Uterus (tissue), 4 donors: ENCODE data around the gene TPI1. TPM values are rescaled to one million over a fixed set of nuclear protein-coding genes. Genes with fewer than 3 reads are reported as not detected.
A peak's percentile ranks its signal among the peaks of the same experiment; 100 is the strongest.

Experiments used
- DNase-seq, 2 donors: peaks; one replicate each; pipeline ENCODE4 v3.0.0-alpha.2; 2019 to 2020
- H3K27ac ChIP-seq, 2 donors: fragments of 200-600 bp; sonication (generic); 1 replicate in 1 of 2; 2 replicates in 1 of 2; pipeline ENCODE4 v1.5.1; 2016 to 2018
- H3K27me3 ChIP-seq, 2 donors: fragments of 200-600 bp; sonication (generic); one replicate each; pipeline ENCODE4 v1.5.1; 2018 to 2019; ENCODE audit warnings: control low read depth in 1 of 2
- H3K36me3 ChIP-seq, 2 donors: fragments of 200-600 bp; sonication (generic); one replicate each; pipeline ENCODE4 v1.5.1; 2019; ENCODE audit warnings: control low read depth in 1 of 2
- H3K4me1 ChIP-seq, 2 donors: fragments of 200-600 bp; sonication (generic); one replicate each; pipeline ENCODE4 v1.5.1; 2018 to 2019; ENCODE audit warnings: control low read depth in 1 of 2
- H3K4me3 ChIP-seq, 2 donors: fragments of 200-600 bp; sonication (generic); 1 replicate in 1 of 2; 2 replicates in 1 of 2; pipeline ENCODE4 v1.5.1; 2018 to 2019; ENCODE audit warnings: mild to moderate bottlenecking in 1 of 2
- H3K9me3 ChIP-seq, 2 donors: fragments of 200-600 bp; sonication (generic); one replicate each; pipeline ENCODE4 v1.5.1; 2019; ENCODE audit warnings: control low read depth in 1 of 2
- POLR2A ChIP-seq, 2 donors: fragments of 450-650 bp; IDR thresholded peaks; one replicate each; pipeline ENCODE4 v1.6.1; 2016; ENCODE audit warnings: antibody characterized with exemption in 2 of 2, mild to moderate bottlenecking in 1 of 2, moderate library complexity in 1 of 2
- intact Hi-C: fragments of 100-400 bp; cut with DNase I; formaldehyde crosslinking; loops from one replicate; pipeline ENCODE4 v1.15.1; 2023; ENCODE audit warnings: low total_unique reads
- total RNA-seq, 4 donors: library from RNA; depleted of rRNA in 3 of 4; stranded (reverse); fragments of >200 nt in 3 of 4; gene quantifications; one replicate each; pipeline versions ENCODE4 v1.1.0 to v1.2.4, GENCODE V29; 2014 to 2023
- TF ChIP-seq, protein P1 (sequence below), 4 experiments: fragments of 200-600 bp in 2 of 4; fragments of 450-650 bp in 2 of 4; sonication (generic) in 2 of 4; IDR thresholded peaks; one replicate each; pipeline ENCODE4 v1.5.1; 2016 to 2019; ENCODE audit warnings: antibody characterized with exemption in 4 of 4, mild to moderate bottlenecking in 2 of 4, moderate library complexity in 1 of 4
- donor health status: DM: yes; HTN: yes; CAD: no.

TPI1 gene
- total RNA-seq, 4 donors from 2014 or later: 159 to 307 (median 240) TPM

DNA sequence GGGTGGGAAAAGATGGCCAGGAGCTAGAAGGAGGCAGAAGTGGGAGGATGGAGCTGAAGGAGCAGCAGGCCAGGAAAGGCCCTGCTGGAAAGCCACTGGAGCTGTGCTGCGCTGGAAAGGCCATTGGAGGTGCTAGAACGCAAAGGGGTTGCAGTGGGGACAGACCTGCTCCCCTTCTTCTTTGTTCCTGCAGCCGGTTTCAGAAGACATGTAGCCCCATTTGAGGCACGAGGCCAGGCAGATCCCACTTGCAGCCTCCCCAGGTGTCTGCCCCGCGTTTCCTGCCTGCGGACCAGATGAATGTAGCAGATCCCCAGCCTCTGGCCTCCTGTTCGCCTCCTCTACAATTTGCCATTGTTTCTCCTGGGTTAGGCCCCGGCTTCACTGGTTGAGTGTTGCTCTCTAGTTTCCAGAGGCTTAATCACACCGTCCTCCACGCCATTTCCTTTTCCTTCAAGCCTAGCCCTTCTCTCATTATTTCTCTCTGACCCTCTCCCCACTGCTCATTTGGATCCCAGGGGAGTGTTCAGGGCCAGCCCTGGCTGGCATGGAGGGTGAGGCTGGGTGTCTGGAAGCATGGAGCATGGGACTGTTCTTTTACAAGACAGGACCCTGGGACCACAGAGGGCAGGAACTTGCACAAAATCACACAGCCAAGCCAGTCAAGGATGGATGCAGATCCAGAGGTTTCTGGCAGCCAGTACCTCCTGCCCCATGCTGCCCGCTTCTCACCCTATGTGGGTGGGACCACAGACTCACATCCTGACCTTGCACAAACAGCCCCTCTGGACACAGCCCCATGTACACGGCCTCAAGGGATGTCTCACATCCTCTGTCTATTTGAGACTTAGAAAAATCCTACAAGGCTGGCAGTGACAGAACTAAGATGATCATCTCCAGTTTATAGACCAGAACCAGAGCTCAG is 48.0 kb upstream of the TPI1 start:
- intact Hi-C loops: loop anchor here (10.0 kb wide), 1 partner anchor 65 kb away; the partner anchor contains the start of gene MLF2
- TF ChIP-seq, protein P1, sequence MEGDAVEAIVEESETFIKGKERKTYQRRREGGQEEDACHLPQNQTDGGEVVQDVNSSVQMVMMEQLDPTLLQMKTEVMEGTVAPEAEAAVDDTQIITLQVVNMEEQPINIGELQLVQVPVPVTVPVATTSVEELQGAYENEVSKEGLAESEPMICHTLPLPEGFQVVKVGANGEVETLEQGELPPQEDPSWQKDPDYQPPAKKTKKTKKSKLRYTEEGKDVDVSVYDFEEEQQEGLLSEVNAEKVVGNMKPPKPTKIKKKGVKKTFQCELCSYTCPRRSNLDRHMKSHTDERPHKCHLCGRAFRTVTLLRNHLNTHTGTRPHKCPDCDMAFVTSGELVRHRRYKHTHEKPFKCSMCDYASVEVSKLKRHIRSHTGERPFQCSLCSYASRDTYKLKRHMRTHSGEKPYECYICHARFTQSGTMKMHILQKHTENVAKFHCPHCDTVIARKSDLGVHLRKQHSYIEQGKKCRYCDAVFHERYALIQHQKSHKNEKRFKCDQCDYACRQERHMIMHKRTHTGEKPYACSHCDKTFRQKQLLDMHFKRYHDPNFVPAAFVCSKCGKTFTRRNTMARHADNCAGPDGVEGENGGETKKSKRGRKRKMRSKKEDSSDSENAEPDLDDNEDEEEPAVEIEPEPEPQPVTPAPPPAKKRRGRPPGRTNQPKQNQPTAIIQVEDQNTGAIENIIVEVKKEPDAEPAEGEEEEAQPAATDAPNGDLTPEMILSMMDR (IDR thresholded peaks at IDR 0.05): no peak
- no peak for TF ChIP-seq POLR2A (IDR thresholded peaks at IDR 0.05)
- H3K4me1 ChIP-seq: no peaks in the 10 kb centered on the region
- H3K27me3 ChIP-seq: peaks cover 0 to 4% of the 10 kb centered on the region in 2 donors
- no peak overlapping the region for H3K27ac ChIP-seq
- no peaks in the 10 kb centered on the region for H3K36me3 ChIP-seq
- no peak for DNase-seq
- H3K9me3 ChIP-seq: no peaks in the 10 kb centered on the region
- H3K4me3 ChIP-seq: no peak overlapping the region

DNA sequence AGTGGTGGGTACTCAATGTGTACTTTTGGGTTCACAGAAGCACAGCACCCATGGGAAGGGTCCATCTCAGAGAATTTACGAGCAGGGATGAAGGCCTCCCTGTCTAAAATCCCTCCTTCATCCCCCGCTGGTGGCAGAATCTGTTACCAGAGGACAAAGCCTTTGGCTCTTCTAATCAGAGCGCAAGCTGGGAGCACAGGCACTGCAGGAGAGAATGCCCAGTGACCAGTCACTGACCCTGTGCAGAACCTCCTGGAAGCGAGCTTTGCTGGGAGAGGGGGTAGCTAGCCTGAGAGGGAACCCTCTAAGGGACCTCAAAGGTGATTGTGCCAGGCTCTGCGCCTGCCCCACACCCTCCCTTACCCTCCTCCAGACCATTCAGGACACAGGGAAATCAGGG is 47.2 kb upstream of the TPI1 start:
- no peak for TF ChIP-seq POLR2A (IDR thresholded peaks at IDR 0.05)
- TF ChIP-seq, protein P1 (IDR thresholded peaks at IDR 0.05): no peak
- intact Hi-C loops: loop anchor here (10.0 kb wide), 1 partner anchor 65 kb away; the partner anchor contains the start of gene MLF2
- Histone ChIP-seq H3K9me3 (no peaks in the 10 kb centered on the region), H3K4me3 (no peak overlapping the region), H3K27me3 (peaks cover 0 to 4% of the 10 kb centered on the region in 2 donors), H3K4me1 (no peaks in the 10 kb centered on the region), H3K27ac (no peak overlapping the region), H3K36me3 (no peaks in the 10 kb centered on the region)
- DNase-seq: no peak

DNA sequence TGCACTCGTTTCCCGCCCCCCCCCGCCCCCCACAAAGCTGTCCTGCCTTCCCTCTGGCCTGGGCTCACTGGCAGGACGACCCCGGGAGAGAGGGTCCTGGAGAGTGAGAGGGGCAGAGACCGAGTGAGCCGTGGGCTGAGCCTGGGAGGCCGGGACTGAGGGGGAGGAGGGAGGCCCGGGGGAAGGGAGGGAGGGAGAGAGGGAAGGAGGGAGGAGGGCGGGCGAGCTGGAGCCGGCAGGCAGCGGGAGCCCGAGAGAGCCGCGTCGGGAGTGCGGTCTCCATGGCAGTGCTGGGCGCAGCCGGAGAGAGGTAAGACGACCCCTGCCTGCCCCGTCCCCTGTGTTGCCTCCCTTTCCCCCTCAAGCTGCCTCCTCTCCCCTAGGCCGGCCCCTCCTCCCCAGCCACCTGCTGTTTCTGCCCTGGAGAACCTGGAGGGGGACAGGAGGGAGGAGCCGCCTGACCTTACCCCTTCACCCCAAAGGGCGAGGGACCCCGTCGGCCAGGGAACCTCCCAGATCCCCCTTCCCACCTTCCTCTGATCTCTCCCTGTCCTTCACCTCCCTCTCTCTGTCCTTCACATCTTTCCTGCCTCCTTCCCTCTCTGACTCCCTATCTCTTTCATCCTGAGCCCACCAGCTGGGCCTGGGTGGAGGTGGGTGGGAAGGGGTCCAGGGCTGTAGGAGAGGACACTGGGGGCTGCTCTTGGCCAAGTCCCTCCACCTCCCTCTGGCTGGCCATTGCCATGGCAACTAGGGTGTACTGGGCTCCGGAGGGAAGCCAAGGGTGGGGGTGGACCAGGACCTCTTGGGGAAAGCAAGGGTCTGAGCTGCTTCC is 45.5 kb upstream of the TPI1 start, which contains the start of gene GPR162:
GPR162 (plus strand) TSS at position 231 of the 835 bp plus-strand sequence. CDS start 2,078 bp downstream, outside the sequence.
- Histone ChIP-seq H3K4me1 (peaks cover 0 to under 1% of the 10 kb centered on the region in 2 donors), H3K9me3 (no peaks in the 10 kb centered on the region), H3K4me3 (peak within 1 kb of the TSS; percentile 30 to 45), H3K36me3 (no peaks in the 10 kb centered on the region), H3K27ac (peak within 1 kb of the TSS in 1 of 2 donors; percentile 45), H3K27me3 (peaks cover 0 to 4% of the 10 kb centered on the region in 2 donors)
- TF ChIP-seq POLR2A (IDR thresholded peaks at IDR 0.05): peak in 1 of 2 donors; percentile 14
- TF ChIP-seq, protein P1 (IDR thresholded peaks at IDR 0.05): no peak
- intact Hi-C loops: loop anchor here (10.0 kb wide), 1 partner anchor 67 kb away; the partner anchor contains the start of gene MLF2
- DNase-seq: peak; percentile 57 to 60

DNA sequence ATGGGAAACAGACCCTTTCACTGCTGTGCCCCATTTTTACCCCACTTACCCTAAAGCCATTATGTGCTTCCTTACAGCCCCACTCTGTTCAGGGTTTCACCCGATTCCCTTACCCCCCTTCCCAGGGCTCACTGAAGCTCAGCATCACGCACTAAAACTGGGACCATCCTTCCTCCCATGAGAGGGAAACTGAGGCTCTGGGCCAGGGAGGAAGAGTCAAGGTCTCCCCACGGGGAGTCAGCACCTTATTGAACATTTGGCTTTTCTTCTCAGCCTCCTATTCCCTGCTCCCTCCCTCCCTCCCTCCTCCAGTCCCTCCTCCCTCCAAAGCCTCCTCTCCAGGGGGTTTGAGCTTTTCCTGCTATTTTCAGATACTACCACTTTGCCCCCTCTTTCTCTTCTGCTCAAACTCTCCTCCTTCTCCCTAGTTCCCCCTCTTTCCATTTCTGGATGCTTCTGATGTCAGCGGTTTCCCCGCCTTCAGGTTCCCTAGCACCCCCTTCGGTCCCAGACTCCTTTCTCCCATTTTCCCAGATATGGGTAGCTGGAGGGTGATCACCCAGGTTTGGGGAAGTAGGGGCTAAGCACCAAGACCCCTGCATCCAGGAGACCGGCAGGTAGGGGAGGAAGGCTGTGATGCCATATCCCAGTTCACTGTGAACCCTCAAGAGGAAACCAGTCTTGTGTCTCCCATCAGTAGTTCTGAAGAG is 44.8 kb upstream of the TPI1 start:
- TF ChIP-seq POLR2A (IDR thresholded peaks at IDR 0.05): no peak
- TF ChIP-seq, protein P1 (IDR thresholded peaks at IDR 0.05): no peak
- Histone ChIP-seq H3K9me3 (no peaks in the 10 kb centered on the region), H3K4me1 (peaks cover 0 to 5% of the 10 kb centered on the region in 2 donors), H3K27me3 (peaks cover 0 to 4% of the 10 kb centered on the region in 2 donors), H3K36me3 (no peaks in the 10 kb centered on the region), H3K4me3 (no peak overlapping the region), H3K27ac (no peak overlapping the region)
- no peak for DNase-seq
- intact Hi-C loops: loop anchor here (10.0 kb wide), 1 partner anchor 68 kb away; the partner anchor contains the start of gene MLF2
